Left lung (tissue), 10 donors: ENCODE measurements around the gene GPR158. TPM values are rescaled to one million over a fixed set of nuclear protein-coding genes. Genes with fewer than 3 reads are reported as not detected.
"Not testable (repeated sequence)": the region's sequence is repeated elsewhere in the genome, so short reads cannot be mapped to it uniquely, and the experiment has no call there.

ENCODE experiments used
- ATAC-seq: fragments of 200-7000 bp; cut with Tn5 transposase; one replicate; pipeline ENCODE4 v1.9.1; 2020; ENCODE audit warnings: moderate library complexity
- DNase-seq, 4 donors: peaks; one replicate each; pipeline ENCODE4 v3.0.0-alpha.2; 2013 to 2020
- H3K27ac ChIP-seq, 2 donors: fragments of 200-600 bp; sonication (generic) in 1 of 2; one replicate each; pipeline versions ENCODE4 v1.5.0 to v1.8.0; 2020 to 2021
- H3K27me3 ChIP-seq, 2 donors: fragments of 200-600 bp; sonication (generic) in 1 of 2; one replicate each; pipeline versions ENCODE4 v1.5.0 to v1.8.0; 2020 to 2021
- H3K36me3 ChIP-seq, 2 donors: fragments of 200-600 bp; sonication (generic) in 1 of 2; one replicate each; pipeline versions ENCODE4 v1.5.0 to v1.8.0; 2020 to 2021
- H3K4me1 ChIP-seq, 2 donors: fragments of 200-600 bp; one replicate each; pipeline ENCODE4 v1.8.0; 2021
- H3K4me3 ChIP-seq, 2 donors: fragments of 200-600 bp; sonication (generic) in 1 of 2; one replicate each; pipeline versions ENCODE4 v1.5.0 to v1.8.0; 2020 to 2021; ENCODE audit warnings: mild to moderate bottlenecking in 1 of 2
- H3K9me3 ChIP-seq, 2 donors: fragments of 200-600 bp; sonication (generic) in 1 of 2; one replicate each; pipeline versions ENCODE4 v1.5.0 to v1.8.0; 2020 to 2021
- CTCF ChIP-seq, 2 donors: fragments of 200-600 bp; sonication (generic) in 1 of 2; IDR thresholded peaks; one replicate each; pipeline versions ENCODE4 v1.5.0 to v1.8.0; 2021; ENCODE audit warnings: antibody characterized with exemption in 2 of 2
- intact Hi-C, 2 donors: fragments of 100-400 bp; cut with DNase I; formaldehyde crosslinking; loops; one replicate each; pipeline versions ENCODE4 v1.11.2 to v1.14.2; 2022
- polyA plus RNA-seq, 6 donors: library from polyadenylated mRNA; unstranded; fragments of 120-200 nt; gene quantifications; one replicate each; pipeline ENCODE4 v1.2.1, GENCODE V29; 2013; ENCODE audit not compliant: insufficient read length in 6 of 6
- total RNA-seq, 2 donors: library from RNA; stranded (reverse); fragmentation: NEBNext Ultra II Directional; extraction: Animal tissue kit (Norgen Biotek cat#: 25700); gene quantifications; one replicate each; pipeline ENCODE4 v1.2.1, GENCODE V29; 2021
- donor health status: DM: no; HTN: yes; CAD: no.
- donor health status: DM: no; HTN: no; CAD: no.

Gene GPR158
- total and polyA plus RNA-seq, 8 donors = 0.05 to 1.5 (median 0.88) TPM

- no peak for DNase-seq
- no peaks in the 10 kb centered on the region for H3K4me1 ChIP-seq
- no peaks in the 10 kb centered on the region for H3K27me3 ChIP-seq
- H3K36me3 ChIP-seq = no peaks in the 10 kb centered on the region
- intact Hi-C loops = no loop called here
- no peak for ATAC-seq
- no peak overlapping the region for H3K27ac ChIP-seq
- no peak for TF ChIP-seq CTCF (IDR thresholded peaks at IDR 0.05)
- H3K4me3 ChIP-seq = no peak overlapping the region
- H3K9me3 ChIP-seq = peaks cover 0 to 1% of the 10 kb centered on the region in 2 donors
These were observed 32.5 kb upstream of the GPR158 start for GRCh38 chr10:25142116-25142864.

GRCh38 chr10:25157650-25158049 is 17.2 kb upstream of the GPR158 start:
- DNase-seq (no peak), ATAC-seq (no peak)
- TF ChIP-seq CTCF (IDR thresholded peaks at IDR 0.05) = no peak
- Histone ChIP-seq H3K27me3 (no peaks in the 10 kb centered on the region), H3K27ac (no peak overlapping the region), H3K4me1 (no peaks in the 10 kb centered on the region), H3K9me3 (peaks cover 0 to 3% of the 10 kb centered on the region in 2 donors), H3K36me3 (no peaks in the 10 kb centered on the region), H3K4me3 (no peak overlapping the region)
- intact Hi-C loops = no loop called here

- Histone ChIP-seq H3K27me3 (no peaks in the 10 kb centered on the region), H3K27ac (no peak overlapping the region), H3K4me1 (no peaks in the 10 kb centered on the region), H3K36me3 (no peaks in the 10 kb centered on the region), H3K4me3 (no peak overlapping the region), H3K9me3 (peaks cover 0 to 3% of the 10 kb centered on the region in 2 donors)
- TF ChIP-seq CTCF (IDR thresholded peaks at IDR 0.05) = no peak
- intact Hi-C loops = no loop called here
- no peak for DNase-seq
- no peak for ATAC-seq
These were observed 15.2 kb upstream of the GPR158 start for GRCh38 chr10:25159591-25159990.

GRCh38 chr10:25162391-25162790 is 12.4 kb upstream of the GPR158 start:
- DNase-seq = no peak

GRCh38 chr10:25163464-25163863 is 11.3 kb upstream of the GPR158 start:
- H3K27ac ChIP-seq, DNase-seq, H3K4me1 ChIP-seq, H3K4me3 ChIP-seq, H3K9me3 ChIP-seq, ATAC-seq, intact Hi-C loops, H3K27me3 ChIP-seq, H3K36me3 ChIP-seq: not testable (repeated sequence)

More at GRCh38 chr10:25162391-25162790, 12.4 kb upstream of the GPR158 start:
- Histone ChIP-seq H3K27ac (no peak overlapping the region), H3K27me3 (no peaks in the 10 kb centered on the region), H3K4me3 (no peak overlapping the region), H3K4me1 (no peaks in the 10 kb centered on the region), H3K36me3 (no peaks in the 10 kb centered on the region), H3K9me3 (peaks cover 0 to 3% of the 10 kb centered on the region in 2 donors)
- no peak for ATAC-seq
- intact Hi-C loops = no loop called here
- TF ChIP-seq CTCF (IDR thresholded peaks at IDR 0.05) = no peak

GRCh38 chr10:25169740-25170139 is 5.1 kb upstream of the GPR158 start:
- Histone ChIP-seq H3K27me3 (peaks cover 0 to 33% of the 10 kb centered on the region in 2 donors), H3K9me3 (no peaks in the 10 kb centered on the region), H3K4me1 (no peaks in the 10 kb centered on the region), H3K4me3 (no peak overlapping the region), H3K36me3 (no peaks in the 10 kb centered on the region), H3K27ac (no peak overlapping the region)
- no peak for ATAC-seq
- intact Hi-C loops = no loop called here
- DNase-seq = no peak
- TF ChIP-seq CTCF (IDR thresholded peaks at IDR 0.05) = no peak
